Posterior cingulate gyrus (tissue), 11 donors: Measurements from ENCODE around the gene MAP3K7CL.
"Not testable (repeated sequence)": the region's sequence is repeated elsewhere in the genome, so short reads cannot be mapped to it uniquely, and the experiment has no call there.

ENCODE experiments used
- DNase-seq, 10 donors: peaks; one replicate each; pipeline versions ENCODE4 v3.0.0 to v3.0.0-alpha.2; 2020 to 2021; ENCODE audit warnings: mixed read lengths in 3 of 10
- intact Hi-C: fragments of 100-400 bp; cut with DNase I; formaldehyde crosslinking; loops from one replicate; pipeline ENCODE4 v1.15.1; 2023

The MAP3K7CL gene

DNA sequence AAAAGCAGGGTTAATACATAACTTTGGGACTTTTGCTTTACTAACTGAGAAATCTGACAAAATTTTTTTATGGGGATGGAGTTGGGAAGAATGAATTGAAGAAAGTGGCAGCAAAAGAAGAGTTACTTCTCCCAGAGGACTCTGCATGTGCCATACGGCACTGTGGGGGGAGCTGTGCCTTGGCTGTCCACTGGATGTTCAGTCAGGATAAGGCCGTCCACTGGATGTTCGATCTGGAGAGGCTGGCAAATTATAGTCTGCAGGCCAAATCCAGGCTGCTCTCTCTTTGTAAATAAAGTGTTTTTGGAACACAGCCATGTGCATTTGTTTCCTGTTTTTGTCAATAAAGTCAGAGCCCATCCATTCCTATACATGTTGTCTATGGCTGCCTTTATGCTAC, 4.5 kb upstream of the MAP3K7CL start:
- DNase-seq, result no peak
- intact Hi-C loops, result no loop called here

DNA sequence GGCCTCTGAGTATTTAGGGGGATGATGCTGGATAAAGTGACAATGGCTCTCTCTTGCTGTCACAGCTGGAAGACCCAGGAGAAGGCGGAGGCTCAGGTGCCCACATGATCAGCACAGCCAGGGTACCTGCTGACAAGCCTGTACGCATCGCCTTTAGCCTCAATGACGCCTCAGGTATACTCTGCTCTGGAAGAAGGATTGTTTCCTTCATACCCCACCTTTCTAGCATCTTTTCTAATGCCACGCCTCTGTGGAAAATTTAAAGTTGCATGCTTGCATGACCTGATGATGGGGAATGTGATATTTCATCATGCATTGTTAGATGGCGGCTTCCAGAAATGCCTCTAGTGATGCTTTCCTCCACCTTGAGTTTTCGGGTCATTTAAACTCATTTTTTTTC, 2.8 kb downstream of the MAP3K7CL start:
- DNase-seq, result no peak
- intact Hi-C loops, result no loop called here

DNA sequence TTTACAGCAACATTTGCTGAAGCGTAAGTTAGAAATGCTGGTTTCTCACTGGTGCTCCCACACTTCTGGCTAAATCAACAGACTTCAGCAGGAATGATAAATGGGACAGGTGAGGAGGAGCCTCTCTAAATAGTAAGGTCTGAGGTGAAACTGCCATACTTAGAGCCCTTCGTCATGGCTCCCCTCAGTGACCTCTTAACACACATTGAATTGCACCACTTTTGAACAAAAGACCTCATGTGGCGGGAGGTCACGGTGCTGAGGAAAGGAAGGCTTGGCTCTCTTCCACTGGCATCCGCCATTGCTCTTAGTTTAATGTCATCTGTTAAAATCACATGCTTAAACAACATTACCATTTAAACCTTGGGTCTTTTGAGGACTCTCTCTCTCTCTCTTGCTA, 3.4 kb downstream of the MAP3K7CL start:
- no peak for DNase-seq
- intact Hi-C loops, result no loop called here

DNA sequence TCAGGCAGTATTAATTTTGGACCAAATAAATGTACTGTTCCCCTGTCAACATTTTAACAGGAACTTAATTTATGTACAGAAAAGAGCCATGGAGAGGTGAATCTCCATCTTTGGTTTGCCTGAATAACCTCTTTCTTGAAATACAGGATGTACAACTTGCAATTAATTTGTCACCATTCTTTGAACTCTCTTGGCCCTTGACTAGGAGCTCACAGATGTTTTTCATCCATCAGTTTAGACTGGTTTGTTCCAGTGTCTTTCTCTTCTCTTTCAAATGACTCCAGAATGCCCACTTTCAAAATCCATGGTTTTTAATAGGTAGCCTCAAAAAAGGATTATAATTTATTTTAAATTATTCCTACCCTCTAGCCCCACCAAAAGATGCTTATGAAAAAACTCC, 5.0 kb downstream of the MAP3K7CL start:
- DNase-seq, result no peak
- intact Hi-C loops, result no loop called here

DNA sequence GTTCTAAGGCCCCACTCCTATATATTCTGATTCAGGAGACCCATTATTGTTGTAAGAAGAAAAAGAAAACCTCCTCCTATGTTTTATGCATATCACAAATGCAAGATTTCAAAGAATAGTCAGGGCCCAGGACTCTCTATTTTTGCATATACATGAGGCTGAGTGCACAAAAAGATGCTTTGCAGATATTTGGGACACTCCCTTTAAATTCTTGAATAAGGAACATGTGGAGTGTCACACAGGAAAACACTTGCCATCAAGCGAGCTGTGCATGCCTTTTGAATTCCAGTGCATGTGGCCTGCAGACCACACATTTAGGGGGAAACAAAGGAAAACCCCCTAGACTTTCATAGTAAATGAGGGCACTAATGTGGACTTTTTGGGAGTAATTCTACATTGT, 5.6 kb downstream of the MAP3K7CL start:
- intact Hi-C loops, result no loop called here
- DNase-seq, result no peak

DNA sequence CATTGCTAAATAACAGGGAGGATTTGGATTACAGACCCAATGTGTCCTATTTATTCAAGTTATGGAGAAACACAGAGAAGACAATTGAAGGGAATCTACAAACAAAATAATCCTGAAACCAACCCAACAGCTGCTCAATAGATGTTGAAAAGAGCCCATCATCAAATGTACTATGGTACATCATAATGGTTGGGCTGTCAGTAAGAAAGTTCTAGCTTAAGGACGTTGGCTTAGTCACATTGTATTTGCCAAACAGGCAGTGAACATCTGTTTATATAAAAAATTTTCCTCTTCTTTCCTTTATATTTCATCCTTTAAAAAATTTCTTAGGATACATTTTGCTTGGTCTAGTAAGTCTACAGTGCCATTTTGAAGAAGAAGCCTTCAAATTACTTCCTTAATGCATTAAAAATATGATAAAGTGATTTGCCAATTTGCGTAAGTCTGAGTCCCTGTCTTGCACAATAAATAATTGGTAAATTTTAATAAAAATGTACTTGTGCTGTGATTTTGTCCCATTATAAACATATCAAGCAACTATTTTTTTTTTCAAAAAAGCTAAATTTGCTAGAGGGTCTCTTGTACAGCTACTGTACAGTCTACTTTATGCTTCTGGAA, 14.4 kb downstream of the MAP3K7CL start:
- DNase-seq, result no peak
- intact Hi-C loops, result no loop called here

DNA sequence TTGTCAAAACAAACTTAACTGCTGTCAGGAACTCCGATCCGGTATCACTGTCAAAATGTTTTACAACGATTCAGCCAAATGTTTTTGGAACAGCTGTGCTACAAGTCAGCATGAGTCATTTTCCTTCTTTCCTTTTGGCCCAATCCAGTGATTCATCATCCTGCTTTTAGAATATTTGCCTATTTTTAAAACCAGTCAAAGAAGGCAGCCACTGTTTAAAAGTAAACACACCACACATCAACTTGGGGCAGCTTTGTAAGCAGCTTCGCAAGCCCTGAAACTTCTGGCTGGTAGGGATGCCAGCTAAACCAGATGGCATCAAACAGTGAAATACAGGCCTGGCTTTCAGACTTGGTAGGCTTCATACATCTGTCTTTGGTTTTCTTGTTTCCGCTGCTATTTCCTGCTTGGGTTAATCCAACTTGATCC, 14.9 kb downstream of the MAP3K7CL start:
- intact Hi-C loops, result no loop called here
- DNase-seq, result peak in 4 of 10 donors; percentile 19 to 34 (median 26)

DNA sequence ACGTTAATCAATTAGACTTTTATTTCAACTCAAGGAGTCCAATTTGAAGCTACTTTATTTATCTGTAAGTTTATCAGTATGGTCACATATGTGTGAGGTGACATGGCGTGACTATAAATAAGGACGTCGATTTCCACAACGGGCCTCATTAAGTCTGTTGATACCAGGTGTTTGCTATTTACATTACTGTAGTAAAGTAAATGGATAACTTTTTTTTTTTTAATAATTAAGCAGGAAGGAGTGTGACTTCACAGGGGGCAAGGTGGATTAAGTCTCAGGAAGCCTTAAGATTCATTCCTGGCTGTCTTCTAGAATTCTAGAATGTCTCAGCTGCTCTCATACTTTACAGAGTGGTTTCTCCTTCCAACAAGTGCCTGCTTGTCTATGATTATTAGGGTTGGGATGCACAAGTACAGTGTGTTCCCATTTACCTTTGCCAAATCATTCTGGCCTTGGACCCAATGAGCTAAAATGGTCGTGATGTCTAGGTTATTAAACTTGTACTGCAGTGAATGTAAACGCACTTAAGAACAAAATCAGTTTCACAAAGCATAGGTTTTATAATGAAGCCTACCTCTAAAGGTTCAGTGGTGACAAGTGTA, 15.5 kb downstream of the MAP3K7CL start:
- DNase-seq, result no peak
- intact Hi-C loops, result no loop called here

DNA sequence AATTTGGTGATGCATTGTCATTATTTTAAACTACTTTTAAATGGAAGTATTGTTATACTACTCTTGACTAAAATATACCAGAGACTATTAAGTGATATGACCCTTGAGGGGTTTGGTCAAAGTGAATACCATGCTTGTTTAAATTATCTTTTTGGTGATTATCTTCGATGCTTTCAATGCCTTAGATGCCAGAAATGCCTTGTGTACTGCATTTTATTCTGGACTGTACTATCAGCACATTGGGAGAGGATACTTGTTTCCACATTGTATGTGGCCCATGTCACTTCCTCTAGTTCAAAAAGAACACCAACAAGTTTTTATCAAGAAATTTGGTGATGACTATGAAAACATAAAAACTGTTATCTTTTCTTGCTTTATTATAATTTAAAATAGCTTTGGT, 16.3 kb downstream of the MAP3K7CL start:
- DNase-seq, result no peak
- intact Hi-C loops, result no loop called here

DNA sequence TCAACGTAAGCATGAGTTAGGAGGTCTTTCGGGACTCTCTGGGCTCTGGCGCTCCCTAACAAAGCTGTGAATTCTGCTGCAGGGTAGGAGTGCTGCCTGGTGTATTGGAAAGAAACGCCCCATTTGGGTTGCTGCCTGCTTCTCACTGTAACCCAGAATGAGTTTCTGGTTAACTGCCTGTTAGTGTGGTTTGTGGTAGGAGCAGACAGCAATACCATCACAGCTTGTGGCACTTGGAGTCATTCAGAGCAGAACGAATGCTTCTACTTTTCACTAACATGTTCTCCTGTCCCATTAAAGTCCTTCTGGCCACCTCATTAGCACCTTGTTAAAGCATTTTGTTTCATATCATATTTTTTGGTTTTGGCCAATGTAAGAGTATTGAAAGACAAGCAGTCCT, 18.1 kb downstream of the MAP3K7CL start:
- DNase-seq, result peak in 1 of 10 donors; percentile 50
- intact Hi-C loops, result no loop called here

DNA sequence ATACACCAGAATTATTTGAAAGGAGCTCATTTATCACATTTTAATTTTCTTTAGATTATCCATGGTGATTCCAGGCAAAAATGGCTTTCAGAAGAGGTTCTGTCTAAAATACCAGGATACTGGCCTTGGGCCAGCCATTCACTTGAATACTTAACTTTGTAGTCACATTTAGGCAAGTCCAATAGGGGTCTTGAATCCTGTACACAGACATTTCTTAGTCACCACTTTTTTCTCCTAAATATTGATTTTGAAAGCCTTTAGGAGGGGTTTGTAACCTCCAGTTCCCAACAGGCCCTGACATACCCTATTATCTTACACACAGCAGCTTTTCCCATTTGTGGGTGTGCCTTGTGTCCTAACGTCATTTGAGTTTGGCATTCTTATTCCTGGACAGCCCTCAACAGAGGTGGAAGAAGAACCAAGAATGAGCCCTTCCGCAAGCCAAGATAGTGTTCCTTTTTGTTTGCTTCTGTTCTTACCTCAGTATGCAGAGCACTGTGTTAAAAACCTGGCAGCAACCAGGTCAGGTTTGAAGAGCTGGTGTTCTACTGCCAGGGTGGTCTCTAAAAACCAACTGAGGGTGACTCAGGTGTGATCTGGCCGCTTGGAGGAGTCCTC, 19.5 kb downstream of the MAP3K7CL start:
- intact Hi-C loops, result no loop called here
- DNase-seq, result no peak

DNA sequence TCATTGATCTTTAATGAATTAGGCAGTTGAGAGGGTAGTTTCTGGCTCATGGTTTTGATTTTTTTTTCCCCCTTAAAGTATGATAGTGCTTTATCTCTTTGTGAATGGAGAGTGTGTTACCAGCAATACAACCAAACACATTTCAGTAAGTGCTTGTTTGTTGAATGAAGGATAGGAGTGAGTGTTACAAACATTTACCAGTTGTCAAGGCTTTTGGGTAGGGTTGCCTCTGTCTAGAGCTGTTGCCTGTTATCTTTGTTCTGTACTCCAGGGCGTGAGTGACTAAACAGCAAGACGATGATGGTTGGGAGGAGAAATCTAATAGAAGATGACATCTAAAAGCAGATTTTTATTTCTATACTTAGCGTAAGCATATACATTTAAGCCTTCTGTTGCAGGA, 21.5 kb downstream of the MAP3K7CL start:
- intact Hi-C loops, result no loop called here
- no peak for DNase-seq

DNA sequence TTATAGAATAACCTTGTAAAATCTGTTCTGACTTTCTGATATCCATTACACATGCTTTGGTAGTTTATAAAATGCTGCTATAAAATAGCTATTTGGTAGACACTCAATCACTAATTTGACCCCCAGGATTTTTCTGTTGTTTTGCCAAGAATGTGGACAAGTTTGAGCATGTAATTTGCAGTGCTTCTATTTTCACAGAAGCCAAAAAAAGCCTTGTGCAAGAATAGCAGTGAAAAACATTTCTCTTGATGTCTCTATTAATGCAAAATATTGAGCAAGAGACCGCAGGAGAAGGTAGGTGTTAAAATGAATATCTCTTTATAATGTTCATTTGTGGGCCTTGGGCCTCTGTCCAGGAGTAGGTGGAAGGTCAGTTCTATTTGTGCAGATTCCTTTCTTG, 22.5 kb downstream of the MAP3K7CL start:
- DNase-seq, result no peak
- intact Hi-C loops, result no loop called here

DNA sequence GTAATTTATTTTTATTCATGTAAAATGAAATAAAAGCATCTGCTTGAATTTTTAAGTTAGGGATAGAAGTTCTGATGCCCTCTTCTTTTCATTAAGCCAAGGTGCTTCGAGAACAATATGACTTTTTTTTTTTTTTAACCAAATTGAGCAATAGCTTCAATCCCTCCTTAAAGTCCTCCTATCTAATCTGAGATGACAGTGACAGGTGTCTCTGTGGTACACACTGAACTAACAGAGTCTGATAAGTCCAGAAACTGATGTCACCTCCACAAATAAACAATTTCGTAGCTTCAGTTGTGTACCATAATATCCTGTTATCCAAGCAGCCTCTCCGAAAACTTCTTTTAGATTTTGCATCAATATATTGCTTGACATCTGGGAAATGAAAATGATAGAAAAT, 23.8 kb downstream of the MAP3K7CL start:
- intact Hi-C loops, result no loop called here
- DNase-seq, result no peak

DNA sequence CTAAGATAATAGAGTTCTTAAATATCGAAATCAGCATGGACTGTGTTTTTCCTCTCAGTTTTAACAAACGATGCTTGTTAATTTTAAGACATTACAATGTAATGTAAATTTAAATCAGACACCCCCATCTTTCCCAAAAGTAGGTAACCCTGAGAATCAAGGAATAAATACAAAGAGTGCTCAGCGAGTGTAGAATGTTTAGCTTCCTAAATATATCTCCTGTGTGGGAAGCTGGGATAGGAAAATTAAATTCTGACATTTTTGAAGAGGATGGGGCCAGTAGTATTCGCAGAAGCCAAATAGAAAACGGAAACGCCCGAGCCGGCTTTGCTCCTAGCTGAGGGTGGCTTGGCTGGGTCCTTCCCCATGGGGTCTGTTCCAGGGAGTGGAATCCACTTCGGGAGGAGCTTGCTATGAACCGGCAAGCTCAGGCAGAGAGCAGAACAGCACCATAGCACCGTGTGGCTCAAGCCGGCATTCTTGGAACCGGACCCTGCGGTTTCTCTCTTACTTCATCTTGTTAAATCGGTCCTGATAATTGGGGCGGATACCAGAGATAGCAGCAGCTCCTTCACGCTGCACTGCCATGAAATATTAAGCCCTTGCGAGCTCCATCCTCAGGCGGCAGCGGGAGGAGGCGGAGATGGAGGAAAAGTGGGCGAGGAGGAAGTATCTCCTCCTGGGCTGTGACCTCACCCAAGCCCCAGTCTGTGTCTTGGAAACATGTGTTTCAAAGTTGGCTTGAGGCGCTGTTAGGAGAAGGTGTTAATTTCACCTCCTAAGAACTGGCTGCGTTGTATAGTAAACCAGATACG, 24.9 kb downstream of the MAP3K7CL start:
- DNase-seq, result peak in 8 of 10 donors; percentile 9 to 80 (median 14)

DNA sequence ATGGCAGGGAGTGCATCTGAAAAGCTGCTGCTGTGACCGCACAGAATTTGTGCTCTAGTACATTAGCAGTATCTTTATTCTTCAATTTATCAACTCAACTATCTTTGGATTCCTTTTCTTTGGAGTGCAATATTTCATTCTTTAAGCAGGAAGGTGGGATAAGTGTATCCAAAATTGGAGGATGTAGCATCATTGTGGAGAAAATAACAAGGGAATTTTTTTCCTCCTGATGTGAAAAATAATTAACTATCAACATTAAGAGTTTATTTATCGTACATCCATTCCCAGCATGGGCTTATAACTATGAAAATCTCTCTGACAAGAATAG, 25.5 kb downstream of the MAP3K7CL start:
- intact Hi-C loops, result no loop called here
- no peak for DNase-seq

More for the DNA sequence above, 24.9 kb downstream of the MAP3K7CL start:
- intact Hi-C loops, result no loop called here

DNA sequence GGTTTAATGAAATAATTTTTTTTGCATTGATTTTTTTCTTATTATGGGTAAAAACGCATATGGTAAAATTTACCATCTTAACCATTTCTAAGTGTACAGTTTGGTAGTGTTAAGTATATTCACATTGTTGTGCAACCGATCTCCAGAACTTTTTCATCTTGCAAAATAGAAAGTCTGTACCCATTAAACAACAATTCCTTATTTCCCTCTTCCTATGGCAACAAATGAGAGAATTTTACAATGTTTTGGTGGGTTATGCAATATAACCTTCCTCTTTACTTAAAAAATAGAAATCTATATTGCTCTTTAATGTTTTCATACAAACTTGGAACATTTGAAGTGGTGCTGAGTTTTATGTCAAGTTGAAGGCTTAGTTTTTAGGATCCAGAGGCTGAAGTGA, 26.6 kb downstream of the MAP3K7CL start:
- intact Hi-C loops, result no loop called here
- DNase-seq, result no peak

DNA sequence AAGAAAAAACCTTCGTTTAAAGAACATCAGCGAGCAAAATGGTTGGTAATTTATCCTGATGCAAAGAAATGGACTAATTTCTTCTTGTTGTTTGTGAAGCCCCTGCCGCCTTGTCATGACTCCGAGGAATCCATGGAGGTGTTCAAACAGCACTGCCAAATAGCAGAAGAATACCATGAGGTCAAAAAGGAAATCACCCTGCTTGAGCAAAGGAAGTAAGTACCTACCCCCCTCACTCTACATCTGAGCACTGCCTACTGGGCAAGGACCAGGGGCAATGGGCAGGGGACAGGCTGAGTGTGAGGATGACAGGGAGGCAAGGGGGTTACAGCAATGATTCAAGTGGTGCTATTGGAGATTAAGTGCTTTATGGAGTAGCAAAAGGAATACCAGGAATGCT, 29.4 kb downstream of the MAP3K7CL start:
- intact Hi-C loops, result loop anchor here (5.0 kb wide), 2 partner anchors 187 to 212 kb away; no protein-coding TSS in a partner anchor
- DNase-seq, result no peak

DNA sequence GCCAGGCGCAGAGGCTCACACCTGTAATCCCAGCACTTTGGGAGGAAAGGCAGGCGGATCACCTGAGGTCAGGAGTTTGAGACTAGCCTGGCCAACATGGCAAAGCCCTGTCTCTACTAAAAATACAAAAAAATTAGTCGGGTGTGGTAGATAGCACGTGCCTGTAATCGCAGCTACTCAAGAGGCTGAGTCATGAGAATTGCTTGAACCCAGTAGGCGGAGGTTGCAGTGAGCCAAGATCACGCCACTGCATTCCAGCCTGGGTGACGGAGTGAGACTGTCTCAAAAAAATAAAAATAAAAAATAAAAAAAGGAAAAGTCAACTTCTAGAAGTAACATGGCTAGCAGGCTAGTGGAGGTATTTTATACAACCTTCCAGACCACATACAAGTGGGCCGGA, 32.4 kb downstream of the MAP3K7CL start:
- not testable (repeated sequence) for DNase-seq
- intact Hi-C loops, result loop anchor here (5.0 kb wide), 2 partner anchors 184 to 209 kb away; no protein-coding TSS in a partner anchor

DNA sequence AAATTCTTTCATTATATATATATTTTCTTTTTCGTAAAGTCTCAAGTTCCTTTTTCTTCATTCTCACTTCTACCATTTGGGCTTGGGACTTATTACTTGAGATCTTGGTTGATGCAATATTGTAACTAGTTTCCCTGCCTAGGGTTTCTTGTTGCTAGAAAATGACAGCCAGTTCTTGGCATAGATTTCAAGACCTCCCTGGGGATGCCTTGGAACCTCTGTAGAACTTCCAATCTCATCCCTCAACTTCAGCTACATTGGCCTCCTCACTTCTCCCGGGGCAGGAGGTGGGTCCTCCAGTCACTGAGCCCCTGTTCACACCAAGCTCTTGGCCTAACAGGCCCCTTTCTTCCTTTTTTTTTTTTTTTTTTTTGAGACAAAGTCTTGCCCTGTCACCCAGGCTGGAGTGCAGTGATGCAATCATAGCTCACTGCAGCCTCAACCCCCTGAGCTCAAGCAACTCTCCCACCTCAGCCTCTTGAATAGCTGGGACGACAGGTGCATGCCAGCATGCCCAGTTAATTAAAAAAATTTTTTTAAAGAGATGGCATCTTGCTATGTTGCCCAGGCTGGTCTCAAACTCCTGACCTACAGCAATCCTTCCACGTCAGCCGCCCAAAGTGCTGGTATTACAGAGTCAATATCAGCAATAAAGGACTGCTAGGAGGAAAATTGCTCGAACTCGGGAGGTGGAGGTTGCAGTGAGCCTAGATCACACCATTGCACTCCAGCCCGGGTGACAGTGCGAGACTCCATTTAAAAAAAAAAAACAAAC, 33.1 kb downstream of the MAP3K7CL start:
- intact Hi-C loops, result loop anchor here (5.0 kb wide), 2 partner anchors 184 to 209 kb away; no protein-coding TSS in a partner anchor
- DNase-seq, result peak in 1 of 10 donors; percentile 29
